Measurements from ENCODE around the gene PRPH2.
"Not testable (repeated sequence)": the region's sequence is repeated elsewhere in the genome, so short reads cannot be mapped to it uniquely, and the experiment has no call there.

DNA sequence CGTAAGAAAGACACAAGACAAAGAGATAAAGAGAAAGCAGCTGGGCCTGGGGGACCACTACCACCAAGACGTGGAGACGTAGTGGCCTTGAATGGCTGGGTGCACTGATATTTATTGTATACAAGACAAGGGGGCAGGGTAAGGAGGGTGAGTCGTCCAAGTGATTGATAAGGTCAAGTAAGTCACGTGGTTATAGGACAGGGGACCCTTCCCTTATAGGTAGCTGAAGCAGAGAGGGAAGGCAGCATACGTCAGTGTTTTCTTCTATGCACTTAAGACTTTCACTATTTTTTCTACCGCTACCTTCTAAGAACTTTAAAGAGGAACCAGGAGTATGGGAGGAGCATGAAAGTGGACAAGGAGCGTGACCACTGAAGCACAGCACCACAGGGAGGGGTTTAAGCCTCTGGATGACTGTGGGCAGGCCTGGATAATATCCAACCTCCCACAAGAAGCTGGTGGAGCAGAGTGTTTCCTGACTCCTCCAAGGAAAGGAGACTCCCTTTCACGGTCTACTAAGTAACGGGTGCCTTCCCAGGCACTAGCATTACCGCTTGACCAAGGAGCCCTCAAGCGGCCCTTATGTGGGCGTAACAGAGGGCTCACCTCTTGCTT, 11.6 kb upstream of the PRPH2 start:
- TF ChIP-seq POLR2A (IDR thresholded peaks at IDR 0.05), result not testable (repeated sequence)
- TF ChIP-seq, protein P1, sequence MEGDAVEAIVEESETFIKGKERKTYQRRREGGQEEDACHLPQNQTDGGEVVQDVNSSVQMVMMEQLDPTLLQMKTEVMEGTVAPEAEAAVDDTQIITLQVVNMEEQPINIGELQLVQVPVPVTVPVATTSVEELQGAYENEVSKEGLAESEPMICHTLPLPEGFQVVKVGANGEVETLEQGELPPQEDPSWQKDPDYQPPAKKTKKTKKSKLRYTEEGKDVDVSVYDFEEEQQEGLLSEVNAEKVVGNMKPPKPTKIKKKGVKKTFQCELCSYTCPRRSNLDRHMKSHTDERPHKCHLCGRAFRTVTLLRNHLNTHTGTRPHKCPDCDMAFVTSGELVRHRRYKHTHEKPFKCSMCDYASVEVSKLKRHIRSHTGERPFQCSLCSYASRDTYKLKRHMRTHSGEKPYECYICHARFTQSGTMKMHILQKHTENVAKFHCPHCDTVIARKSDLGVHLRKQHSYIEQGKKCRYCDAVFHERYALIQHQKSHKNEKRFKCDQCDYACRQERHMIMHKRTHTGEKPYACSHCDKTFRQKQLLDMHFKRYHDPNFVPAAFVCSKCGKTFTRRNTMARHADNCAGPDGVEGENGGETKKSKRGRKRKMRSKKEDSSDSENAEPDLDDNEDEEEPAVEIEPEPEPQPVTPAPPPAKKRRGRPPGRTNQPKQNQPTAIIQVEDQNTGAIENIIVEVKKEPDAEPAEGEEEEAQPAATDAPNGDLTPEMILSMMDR (IDR thresholded peaks at IDR 0.05), result not testable (repeated sequence)

Data from heart left ventricle (tissue), 13 donors.